MM.1S (cell line): ENCODE measurements around the gene STARD3NL.

Experiments
- DNase-seq: peaks from one replicate; pipeline ENCODE4 v3.0.0-alpha.2; 2015
- H2AFZ ChIP-seq: fragments of 300-600 bp; sonication (generic); 2 replicates; pipeline ENCODE4 v1.6.0; 2016; ENCODE audit warnings: antibody characterized with exemption, low read length
- H3F3A ChIP-seq: fragments of 300-600 bp; sonication (generic); 2 replicates; pipeline ENCODE4 v1.6.1; 2016; ENCODE audit warnings: mild to moderate bottlenecking, antibody characterized with exemption, low read length, moderate library complexity, mixed read lengths; ENCODE audit not compliant: insufficient read depth
- H3K27ac ChIP-seq: fragments of 300-600 bp; sonication (generic); 2 replicates; pipeline ENCODE4 v1.5.1; 2016; ENCODE audit warnings: mild to moderate bottlenecking, low read length
- H3K27me3 ChIP-seq: fragments of 300-600 bp; sonication (generic); replicated peaks from 2 replicates; pipeline ENCODE4 v1.6.0; 2016; ENCODE audit warnings: low read length; ENCODE audit not compliant: insufficient read depth
- H3K36me3 ChIP-seq: fragments of 300-600 bp; sonication (generic); replicated peaks from 2 replicates; pipeline ENCODE4 v1.6.1; 2016; ENCODE audit warnings: mild to moderate bottlenecking, low read length, mixed read lengths; ENCODE audit not compliant: insufficient read depth
- H3K4me1 ChIP-seq: fragments of 300-600 bp; sonication (generic); 2 replicates; pipeline ENCODE4 v1.6.1; 2016; ENCODE audit warnings: low read length, mixed read lengths
- H3K4me2 ChIP-seq: fragments of 300-600 bp; sonication (generic); 2 replicates; pipeline ENCODE4 v1.6.0; 2016; ENCODE audit warnings: low read depth, low read length
- H3K4me3 ChIP-seq: fragments of 300-600 bp; sonication (generic); 2 replicates; pipeline ENCODE4 v1.5.1; 2016; ENCODE audit warnings: low read length, mixed read lengths
- H3K79me2 ChIP-seq: fragments of 300-600 bp; sonication (generic); 2 replicates; pipeline ENCODE4 v1.6.1; 2016; ENCODE audit warnings: mixed run types, low read length, mixed read lengths
- H3K9ac ChIP-seq: fragments of 300-600 bp; sonication (generic); 2 replicates; pipeline ENCODE4 v1.6.1; 2016; ENCODE audit warnings: low read length, mixed read lengths
- H3K9me2 ChIP-seq: fragments of 300-600 bp; sonication (generic); replicated peaks from 2 replicates; pipeline ENCODE4 v1.6.1; 2016; ENCODE audit warnings: mild to moderate bottlenecking, low read length, mixed read lengths; ENCODE audit not compliant: insufficient read depth
- H3K9me3 ChIP-seq: fragments of 300-600 bp; sonication (generic); replicated peaks from 2 replicates; pipeline ENCODE4 v1.6.1; 2016; ENCODE audit warnings: mild to moderate bottlenecking, low read length, mixed read lengths; ENCODE audit not compliant: insufficient read depth
- H4K20me1 ChIP-seq: fragments of 300-600 bp; sonication (generic); 2 replicates; pipeline ENCODE4 v1.6.1; 2016; ENCODE audit warnings: mild to moderate bottlenecking, low read length, moderate library complexity, mixed read lengths; ENCODE audit not compliant: insufficient read depth
- EZH2 ChIP-seq: fragments of 300-600 bp; sonication (generic); optimal IDR thresholded peaks from 2 replicates; pipeline ENCODE3; 2017; ENCODE audit warnings: low read depth, mild to moderate bottlenecking, antibody characterized with exemption, low read length, mixed read lengths
- EZH2phosphoT487 ChIP-seq: fragments of 300-600 bp; sonication (generic); IDR thresholded peaks from 2 replicates; pipeline ENCODE4 v1.6.1; 2018; ENCODE audit warnings: antibody characterized with exemption, low read length
- TF ChIP-seq, protein P1 (sequence below): fragments of 300-600 bp; sonication (generic); IDR thresholded peaks from 2 replicates; pipeline ENCODE4 v1.5.1; 2016; ENCODE audit warnings: antibody characterized with exemption, low read length, mixed read lengths

The STARD3NL gene

DNA sequence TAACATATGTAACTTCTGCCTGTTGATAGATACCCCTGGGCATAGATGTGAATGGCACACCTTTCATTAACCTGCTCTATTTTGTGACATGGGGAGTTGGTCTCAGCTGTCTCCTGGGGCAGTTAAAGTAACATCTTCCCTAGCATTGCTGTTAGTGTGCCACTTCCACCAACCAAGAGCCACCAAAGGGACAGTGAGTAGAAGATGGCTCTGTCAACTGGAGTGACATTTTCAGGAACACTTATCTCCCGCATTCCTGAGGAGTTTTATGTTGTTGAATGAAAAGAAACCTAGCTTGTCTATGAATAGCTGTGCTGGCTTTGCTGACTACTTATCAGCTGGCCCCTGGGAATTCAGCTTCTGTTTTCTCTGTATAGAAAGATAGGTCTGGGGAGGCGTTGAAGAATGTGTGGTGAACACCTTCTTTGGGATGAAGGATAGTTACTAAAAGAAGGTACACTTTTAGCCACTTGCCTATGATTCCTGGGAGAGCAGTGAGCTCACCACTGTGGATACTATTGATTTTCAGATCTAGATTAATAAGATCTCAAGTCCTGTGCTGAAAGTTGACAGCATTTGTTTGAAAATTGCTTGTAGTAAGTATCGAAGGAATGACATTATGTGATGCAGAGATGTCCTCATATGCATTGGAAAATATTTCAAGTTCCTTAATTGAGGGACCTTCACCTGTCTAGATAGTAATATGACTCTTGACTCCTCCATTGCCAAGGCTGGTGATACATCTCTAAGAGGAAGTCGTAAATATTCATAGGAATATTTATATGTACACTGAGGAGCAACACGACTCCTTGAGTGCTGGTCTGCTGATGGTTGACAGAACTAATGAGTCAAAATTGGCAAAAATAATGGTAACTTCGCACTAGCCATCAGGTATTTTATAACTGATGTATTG is 7.6 kb downstream of the STARD3NL start:
- TF ChIP-seq, protein P1, sequence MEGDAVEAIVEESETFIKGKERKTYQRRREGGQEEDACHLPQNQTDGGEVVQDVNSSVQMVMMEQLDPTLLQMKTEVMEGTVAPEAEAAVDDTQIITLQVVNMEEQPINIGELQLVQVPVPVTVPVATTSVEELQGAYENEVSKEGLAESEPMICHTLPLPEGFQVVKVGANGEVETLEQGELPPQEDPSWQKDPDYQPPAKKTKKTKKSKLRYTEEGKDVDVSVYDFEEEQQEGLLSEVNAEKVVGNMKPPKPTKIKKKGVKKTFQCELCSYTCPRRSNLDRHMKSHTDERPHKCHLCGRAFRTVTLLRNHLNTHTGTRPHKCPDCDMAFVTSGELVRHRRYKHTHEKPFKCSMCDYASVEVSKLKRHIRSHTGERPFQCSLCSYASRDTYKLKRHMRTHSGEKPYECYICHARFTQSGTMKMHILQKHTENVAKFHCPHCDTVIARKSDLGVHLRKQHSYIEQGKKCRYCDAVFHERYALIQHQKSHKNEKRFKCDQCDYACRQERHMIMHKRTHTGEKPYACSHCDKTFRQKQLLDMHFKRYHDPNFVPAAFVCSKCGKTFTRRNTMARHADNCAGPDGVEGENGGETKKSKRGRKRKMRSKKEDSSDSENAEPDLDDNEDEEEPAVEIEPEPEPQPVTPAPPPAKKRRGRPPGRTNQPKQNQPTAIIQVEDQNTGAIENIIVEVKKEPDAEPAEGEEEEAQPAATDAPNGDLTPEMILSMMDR, result no peak
- no peak for TF ChIP-seq EZH2
- TF ChIP-seq EZH2phosphoT487, result no peak
- H3K9me2 ChIP-seq, result no peaks in the 10 kb centered on the region
- H3K4me2 ChIP-seq, result no peak overlapping the region
- 0 out of 2 replicates have a peak, but pooled peaks cover 3% of the 10 kb centered on the region for H3K79me2 ChIP-seq
- DNase-seq, result no peak
- no peak overlapping the region for H3K9ac ChIP-seq
- H3K27ac ChIP-seq, result no peak overlapping the region
- no peaks in the 10 kb centered on the region for H3K9me3 ChIP-seq
- no peaks in the 10 kb centered on the region for H3K36me3 ChIP-seq
- no peak overlapping the region for H2AFZ ChIP-seq
- H3K4me1 ChIP-seq, result peaks cover 15% of the 10 kb centered on the region
- no peaks in the 10 kb centered on the region for H3K27me3 ChIP-seq
- H3F3A ChIP-seq, result no peaks in the 10 kb centered on the region
- no peaks in the 10 kb centered on the region for H4K20me1 ChIP-seq
- no peak overlapping the region for H3K4me3 ChIP-seq

DNA sequence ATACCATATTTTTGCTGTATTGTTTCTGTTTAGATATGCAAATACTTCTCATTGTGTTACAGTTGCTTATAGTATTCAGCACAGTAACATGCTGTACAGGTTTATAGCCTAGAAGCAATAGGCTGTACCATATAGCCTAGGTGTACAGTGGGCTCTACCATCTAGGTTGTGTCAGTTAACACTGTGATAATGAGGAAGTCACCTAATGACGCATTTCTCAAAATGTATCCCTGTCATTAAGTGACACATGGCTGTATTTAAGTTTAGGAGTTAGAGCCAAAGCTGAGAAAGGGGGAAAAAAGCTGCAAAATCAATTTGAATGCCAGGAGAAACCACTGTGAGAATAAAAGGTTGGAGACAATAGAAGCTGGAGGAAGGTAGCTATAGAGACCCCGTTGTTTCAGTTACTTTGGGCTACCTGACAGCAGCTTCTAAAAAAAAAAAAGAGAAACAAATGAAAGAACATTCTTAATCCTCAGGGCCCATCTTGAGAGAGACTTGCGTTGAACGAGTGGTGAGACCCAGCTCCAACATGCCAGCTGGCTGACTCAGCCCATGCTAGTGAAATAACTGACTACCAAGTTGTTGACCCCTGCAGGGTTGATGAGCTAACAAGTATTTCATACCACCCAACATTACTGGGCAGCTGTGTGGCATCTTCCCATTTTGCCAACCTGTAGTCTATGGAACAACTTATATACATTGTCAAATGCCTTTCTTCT is 8.7 kb downstream of the STARD3NL start:
- no peak overlapping the region for H3K4me3 ChIP-seq
- no peaks in the 10 kb centered on the region for H3K9me2 ChIP-seq
- H3K9ac ChIP-seq, result no peak overlapping the region
- no peaks in the 10 kb centered on the region for H3F3A ChIP-seq
- no peaks in the 10 kb centered on the region for H4K20me1 ChIP-seq
- H2AFZ ChIP-seq, result no peak overlapping the region
- no peak overlapping the region for H3K27ac ChIP-seq
- H3K36me3 ChIP-seq, result no peaks in the 10 kb centered on the region
- TF ChIP-seq EZH2phosphoT487 (no peak), EZH2 (no peak)
- TF ChIP-seq, protein P1, result no peak
- no peak overlapping the region for H3K4me2 ChIP-seq
- no peak for DNase-seq
- H3K4me1 ChIP-seq, result peaks cover 15% of the 10 kb centered on the region
- no peaks in the 10 kb centered on the region for H3K9me3 ChIP-seq
- 0 out of 2 replicates have a peak, but pooled peaks cover under 1% of the 10 kb centered on the region for H3K79me2 ChIP-seq
- no peaks in the 10 kb centered on the region for H3K27me3 ChIP-seq

DNA sequence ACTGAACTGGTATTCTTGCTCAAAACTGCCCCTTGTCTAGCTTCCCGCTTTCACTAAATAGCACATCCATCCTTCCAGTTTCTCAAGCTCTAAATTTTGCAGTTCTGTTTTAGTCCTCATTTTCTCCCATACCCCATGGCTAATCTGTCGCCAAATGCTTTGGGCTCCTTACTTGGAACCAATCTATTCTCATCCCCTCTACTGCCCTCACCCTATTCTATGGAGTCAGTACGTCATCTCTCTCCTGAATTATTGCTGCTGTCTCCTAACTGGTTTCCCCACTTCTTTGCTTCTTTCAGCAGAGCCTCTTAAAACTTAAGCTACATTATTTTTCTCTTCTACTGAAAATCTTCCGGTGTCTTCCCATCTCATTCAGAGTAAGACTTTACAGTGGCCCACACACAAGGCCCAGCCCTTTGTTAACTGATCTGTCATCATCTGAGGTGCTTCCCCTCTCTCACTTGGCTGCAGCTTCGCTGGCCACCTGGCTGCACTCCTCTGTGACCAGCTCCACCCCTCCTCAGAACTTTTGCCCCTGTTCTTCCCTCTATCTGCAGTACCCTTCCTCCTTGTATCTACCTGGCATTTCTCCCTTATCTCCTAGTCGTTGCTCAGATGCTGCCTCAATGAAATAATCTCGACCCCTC is 9.9 kb downstream of the STARD3NL start:
- no peaks in the 10 kb centered on the region for H3K9me2 ChIP-seq
- peaks cover 15% of the 10 kb centered on the region for H3K4me1 ChIP-seq
- H3K4me2 ChIP-seq, result no peak overlapping the region
- no peaks in the 10 kb centered on the region for H3F3A ChIP-seq
- H3K79me2 ChIP-seq, result no peaks in the 10 kb centered on the region
- H3K27me3 ChIP-seq, result no peaks in the 10 kb centered on the region
- DNase-seq, result no peak
- no peak overlapping the region for H3K4me3 ChIP-seq
- H3K9ac ChIP-seq, result no peak overlapping the region
- H2AFZ ChIP-seq, result no peak overlapping the region
- no peaks in the 10 kb centered on the region for H3K9me3 ChIP-seq
- no peak overlapping the region for H3K27ac ChIP-seq
- H3K36me3 ChIP-seq, result no peaks in the 10 kb centered on the region
- TF ChIP-seq EZH2, result no peak
- TF ChIP-seq, protein P1, result no peak
- TF ChIP-seq EZH2phosphoT487, result no peak
- no peaks in the 10 kb centered on the region for H4K20me1 ChIP-seq
